ENCODE data around the gene CTSE. TPM values are rescaled to one million over a fixed set of nuclear protein-coding genes. Genes with fewer than 3 reads are reported as not detected.

Gene CTSE
- total and polyA plus RNA-seq, 2 of the 4 experiments (the other 2 are of a cell fraction), result not detected

DNA sequence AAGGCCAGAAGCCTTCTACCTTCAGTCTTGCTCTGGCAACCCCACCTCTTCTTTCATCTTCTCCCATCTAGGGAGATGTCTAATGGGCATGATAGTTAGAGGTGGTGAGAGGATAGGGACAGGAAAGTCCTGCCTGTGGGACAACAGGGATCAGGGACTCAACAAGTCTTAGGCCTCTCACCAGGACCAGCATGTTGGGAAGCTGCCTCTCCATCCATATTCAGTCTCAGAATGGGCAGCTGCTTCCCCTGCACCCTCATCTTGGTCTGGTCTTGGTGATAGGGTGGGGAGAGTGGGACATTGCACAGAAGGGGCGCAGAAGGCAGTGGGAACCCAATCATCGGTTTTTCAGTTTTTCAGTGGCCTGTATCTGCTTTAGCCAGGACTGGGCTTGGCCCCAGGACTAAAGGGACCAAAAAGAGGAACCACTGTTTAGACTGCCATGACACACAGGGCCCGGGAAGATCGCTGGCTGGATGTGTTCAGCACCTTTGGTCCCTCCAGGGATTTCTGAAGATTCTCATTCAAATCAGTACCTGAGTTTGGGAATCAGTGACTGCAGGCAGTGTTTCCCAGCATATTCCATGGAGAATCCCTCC lies 42.0 kb upstream of the CTSE start:
- no peak overlapping the region for H3K9ac ChIP-seq (ENCODE audit: low read depth, low read length)
- no peak overlapping the region for H3K4me2 ChIP-seq (ENCODE audit: low read depth, low read length)
- H4K8ac ChIP-seq (ENCODE audit: low read depth in 2 of 2, low read length in 2 of 2), result no peak overlapping the region
- H2BK15ac ChIP-seq (ENCODE audit: low read depth, low read length), result no peak overlapping the region
- no peak overlapping the region for H2BK20ac ChIP-seq (ENCODE audit: low read depth, low read length)
- H3K9me3 ChIP-seq (ENCODE audit: control insufficient read depth, insufficient read depth, low read length), result no peaks in the 10 kb centered on the region
- no peak overlapping the region for H2AFZ ChIP-seq (replicated peaks; ENCODE audit: low read length, poor library complexity)
- no peak overlapping the region for H3K56ac ChIP-seq (ENCODE audit: extremely low read depth, insufficient read depth, low read length)
- no peak for TF ChIP-seq CHD1 (IDR thresholded peaks at IDR 0.05; ENCODE audit: low read depth, low read length)
- TF ChIP-seq SMC3 (IDR thresholded peaks at IDR 0.05; ENCODE audit: low read depth, low read length), result no peak
- no peak for TF ChIP-seq RAD21 (IDR thresholded peaks at IDR 0.05; ENCODE audit: low read length)
- TF ChIP-seq, protein P1, sequence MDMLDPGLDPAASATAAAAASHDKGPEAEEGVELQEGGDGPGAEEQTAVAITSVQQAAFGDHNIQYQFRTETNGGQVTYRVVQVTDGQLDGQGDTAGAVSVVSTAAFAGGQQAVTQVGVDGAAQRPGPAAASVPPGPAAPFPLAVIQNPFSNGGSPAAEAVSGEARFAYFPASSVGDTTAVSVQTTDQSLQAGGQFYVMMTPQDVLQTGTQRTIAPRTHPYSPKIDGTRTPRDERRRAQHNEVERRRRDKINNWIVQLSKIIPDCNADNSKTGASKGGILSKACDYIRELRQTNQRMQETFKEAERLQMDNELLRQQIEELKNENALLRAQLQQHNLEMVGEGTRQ (IDR thresholded peaks at IDR 0.05; ENCODE audit: low read depth, low read length), result no peak
- no peak for TF ChIP-seq RFX5 (IDR thresholded peaks at IDR 0.05; ENCODE audit: low read depth, low read length)
- TF ChIP-seq POLR2A (IDR thresholded peaks at IDR 0.05; ENCODE audit: low read depth, low read length), result no peak
- TF ChIP-seq MAFK (IDR thresholded peaks at IDR 0.05; ENCODE audit: low read depth, low read length), result no peak
- no peak for TF ChIP-seq CEBPB (IDR thresholded peaks at IDR 0.05; ENCODE audit: low read depth, low read length)
- no peak for TF ChIP-seq MAZ (IDR thresholded peaks at IDR 0.05; ENCODE audit: borderline replicate concordance, low read depth, low read length)
- TF ChIP-seq FOS (IDR thresholded peaks at IDR 0.05; ENCODE audit: low read depth, low read length), result no peak
- no peak for TF ChIP-seq NFE2L2 (IDR thresholded peaks at IDR 0.05; ENCODE audit: low read depth, low read length)
- TF ChIP-seq RCOR1 (IDR thresholded peaks at IDR 0.05; ENCODE audit: insufficient replicate concordance, low read length), result no peak
- TF ChIP-seq MXI1 (IDR thresholded peaks at IDR 0.05; ENCODE audit: borderline replicate concordance, low read depth, low read length), result no peak
- no peak for TF ChIP-seq BHLHE40 (IDR thresholded peaks at IDR 0.05; ENCODE audit: low read depth, low read length)
- TF ChIP-seq, protein P2, sequence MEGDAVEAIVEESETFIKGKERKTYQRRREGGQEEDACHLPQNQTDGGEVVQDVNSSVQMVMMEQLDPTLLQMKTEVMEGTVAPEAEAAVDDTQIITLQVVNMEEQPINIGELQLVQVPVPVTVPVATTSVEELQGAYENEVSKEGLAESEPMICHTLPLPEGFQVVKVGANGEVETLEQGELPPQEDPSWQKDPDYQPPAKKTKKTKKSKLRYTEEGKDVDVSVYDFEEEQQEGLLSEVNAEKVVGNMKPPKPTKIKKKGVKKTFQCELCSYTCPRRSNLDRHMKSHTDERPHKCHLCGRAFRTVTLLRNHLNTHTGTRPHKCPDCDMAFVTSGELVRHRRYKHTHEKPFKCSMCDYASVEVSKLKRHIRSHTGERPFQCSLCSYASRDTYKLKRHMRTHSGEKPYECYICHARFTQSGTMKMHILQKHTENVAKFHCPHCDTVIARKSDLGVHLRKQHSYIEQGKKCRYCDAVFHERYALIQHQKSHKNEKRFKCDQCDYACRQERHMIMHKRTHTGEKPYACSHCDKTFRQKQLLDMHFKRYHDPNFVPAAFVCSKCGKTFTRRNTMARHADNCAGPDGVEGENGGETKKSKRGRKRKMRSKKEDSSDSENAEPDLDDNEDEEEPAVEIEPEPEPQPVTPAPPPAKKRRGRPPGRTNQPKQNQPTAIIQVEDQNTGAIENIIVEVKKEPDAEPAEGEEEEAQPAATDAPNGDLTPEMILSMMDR (conservative IDR thresholded peaks at IDR 0.05; ENCODE audit: low read depth, low read length), result no peak
- TF ChIP-seq, protein P3, sequence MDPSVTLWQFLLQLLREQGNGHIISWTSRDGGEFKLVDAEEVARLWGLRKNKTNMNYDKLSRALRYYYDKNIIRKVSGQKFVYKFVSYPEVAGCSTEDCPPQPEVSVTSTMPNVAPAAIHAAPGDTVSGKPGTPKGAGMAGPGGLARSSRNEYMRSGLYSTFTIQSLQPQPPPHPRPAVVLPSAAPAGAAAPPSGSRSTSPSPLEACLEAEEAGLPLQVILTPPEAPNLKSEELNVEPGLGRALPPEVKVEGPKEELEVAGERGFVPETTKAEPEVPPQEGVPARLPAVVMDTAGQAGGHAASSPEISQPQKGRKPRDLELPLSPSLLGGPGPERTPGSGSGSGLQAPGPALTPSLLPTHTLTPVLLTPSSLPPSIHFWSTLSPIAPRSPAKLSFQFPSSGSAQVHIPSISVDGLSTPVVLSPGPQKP (IDR thresholded peaks at IDR 0.05; ENCODE audit: borderline replicate concordance, low read depth, low read length), result no peak
- ATAC-seq (ENCODE audit: low read depth) (no peak), DNase-seq (no peak)
- H4K91ac ChIP-seq (ENCODE audit: insufficient read depth, low read depth, low read length), result no peak overlapping the region
- H2AK5ac ChIP-seq (ENCODE audit: low read depth, low read length), result no peak overlapping the region
- H3K27me3 ChIP-seq (ENCODE audit: control insufficient read depth, insufficient read depth, low read length), result peaks cover 32% of the 10 kb centered on the region
- H4K5ac ChIP-seq (ENCODE audit: low read depth, low read length), result no peak overlapping the region
- ChIA-PET POLR2A (ENCODE audit: unreplicated experiment) (no interaction called here), CTCF (no interaction called here)
- H4K20me1 ChIP-seq (ENCODE audit: insufficient read depth, low read length), result no peaks in the 10 kb centered on the region
- no peaks in the 10 kb centered on the region for H3K4me1 ChIP-seq (ENCODE audit: control insufficient read depth, insufficient read depth, low read length)
- no peak overlapping the region for H3K27ac ChIP-seq (ENCODE audit: insufficient read depth, low read length)
- no peaks in the 10 kb centered on the region for H3K36me3 ChIP-seq (ENCODE audit: control insufficient read depth, insufficient read depth, low read length)
- H2BK5ac ChIP-seq (ENCODE audit: low read depth, low read length, poor library complexity, severe bottlenecking), result no peak overlapping the region
- H3K18ac ChIP-seq (ENCODE audit: low read depth, low read length), result no peak overlapping the region
- H2AK9ac ChIP-seq (replicated peaks; ENCODE audit: low read depth, low read length, poor library complexity), result no peak overlapping the region
- 85% methylated on average over 4 of the region's 4 CpGs; no CpG with 5 or more reads in 1 of the 2 experiments for WGBS, 2 experiments (ENCODE audit: extremely low coverage in 2 of 2, insufficient read length in 1 of 2)
- dilution Hi-C loops (cut with HindIII; ENCODE audit: low sequenced_read_pairs, unreplicated experiment), result no loop called here
- no peak overlapping the region for H3K23ac ChIP-seq (ENCODE audit: low read depth, low read length)
- in situ Hi-C loops (cut with MboI; ENCODE audit: low sequenced_read_pairs), result no loop called here
- H3K79me1 ChIP-seq (ENCODE audit: low read depth in 1 of 2, low read length in 2 of 2), result no peaks in the 10 kb centered on the region
- no peak overlapping the region for H3K4ac ChIP-seq (ENCODE audit: low read depth, low read length)
- no TSS peak for BruUV-seq (replicated peaks)
- no peak overlapping the region for H3K4me3 ChIP-seq (ENCODE audit: insufficient read depth, low read depth, low read length)
- no peak overlapping the region for H3K14ac ChIP-seq (replicated peaks; ENCODE audit: low read depth, low read length)
- H3K9me1 ChIP-seq (ENCODE audit: insufficient read depth, low read length), result no peaks in the 10 kb centered on the region
- intact Hi-C loops (cut with micrococcal nuclease), result no loop called here
- H2BK120ac ChIP-seq (ENCODE audit: low read depth, low read length), result no peak overlapping the region
